AG04449 (cell line): ENCODE measurements around the gene SLC6A3.

Experiments used
- CTCF ChIA-PET: fragments of 350-600 bp; formaldehyde crosslinking; extraction: SDS; loops from one replicate; lab custom pipeline; 2021; ENCODE audit warnings: antibody characterized with exemption; lab: Yijun Ruan, JAX
- POLR2A ChIA-PET: fragments of 400-600, 350-600 bp; formaldehyde crosslinking; extraction: SDS; loops from one replicate; lab custom pipeline; 2020; ENCODE audit warnings: antibody characterized with exemption, inconsistent platforms; lab: Yijun Ruan, JAX
- DNase-seq: peaks from one replicate; pipeline ENCODE4 v3.0.0-alpha.2; 2010; ENCODE audit warnings: low read depth, low spot score
- H3K4me3 ChIP-seq: 2 replicates; pipeline ENCODE4 v1.5.1; 2011; ENCODE audit warnings: low read depth, mild to moderate bottlenecking, control low read depth, low read length
- TF ChIP-seq, protein P1 (sequence below): IDR thresholded peaks from one replicate; pipeline ENCODE4 v1.5.1; 2011; ENCODE audit warnings: mild to moderate bottlenecking, moderate library complexity, low read length, control low read depth, inconsistent platforms; ENCODE audit not compliant: insufficient read depth; ENCODE audit errors: missing control alignments

The SLC6A3 gene

DNA sequence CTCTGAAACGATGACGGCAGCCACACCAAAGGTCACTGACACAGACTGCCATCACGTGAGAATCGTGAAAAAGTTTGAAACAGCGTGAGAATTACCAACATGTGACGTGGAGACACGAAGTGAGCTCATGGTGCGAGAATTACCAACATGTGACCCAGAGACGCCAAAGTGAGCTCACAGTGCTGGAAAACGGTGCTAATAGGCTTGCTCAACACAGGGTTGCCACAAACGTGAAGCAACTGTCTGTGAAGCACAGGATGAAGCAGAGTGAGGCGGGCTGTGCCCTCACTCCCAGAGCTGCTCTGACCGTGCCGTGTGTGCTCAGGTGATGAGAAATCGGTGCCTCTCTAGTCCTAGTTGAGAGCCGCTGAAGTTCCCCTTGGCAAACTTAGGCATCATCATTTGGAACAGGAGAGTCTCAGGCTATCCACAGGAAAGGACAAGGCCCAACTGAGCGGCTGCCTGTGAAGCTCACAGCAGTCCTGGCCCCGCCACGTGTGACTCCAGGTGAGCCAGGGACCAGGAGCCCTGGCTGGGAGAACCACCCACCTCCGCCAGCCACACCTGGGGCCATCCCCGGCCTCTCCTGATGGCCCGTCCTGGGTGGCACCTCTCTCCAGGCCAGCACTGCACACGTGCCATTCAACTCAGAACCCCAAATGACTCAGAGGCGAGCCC is 29.8 kb upstream of the SLC6A3 start:
- ChIA-PET POLR2A (no interaction called here), CTCF (interaction anchor here (0.7 to 2.1 kb wide), 3 partner anchors 9 to 170 kb away, joined by 3 to 7 read pairs (median 3); no protein-coding TSS in a partner anchor)
- no peak for DNase-seq
- TF ChIP-seq, protein P1, sequence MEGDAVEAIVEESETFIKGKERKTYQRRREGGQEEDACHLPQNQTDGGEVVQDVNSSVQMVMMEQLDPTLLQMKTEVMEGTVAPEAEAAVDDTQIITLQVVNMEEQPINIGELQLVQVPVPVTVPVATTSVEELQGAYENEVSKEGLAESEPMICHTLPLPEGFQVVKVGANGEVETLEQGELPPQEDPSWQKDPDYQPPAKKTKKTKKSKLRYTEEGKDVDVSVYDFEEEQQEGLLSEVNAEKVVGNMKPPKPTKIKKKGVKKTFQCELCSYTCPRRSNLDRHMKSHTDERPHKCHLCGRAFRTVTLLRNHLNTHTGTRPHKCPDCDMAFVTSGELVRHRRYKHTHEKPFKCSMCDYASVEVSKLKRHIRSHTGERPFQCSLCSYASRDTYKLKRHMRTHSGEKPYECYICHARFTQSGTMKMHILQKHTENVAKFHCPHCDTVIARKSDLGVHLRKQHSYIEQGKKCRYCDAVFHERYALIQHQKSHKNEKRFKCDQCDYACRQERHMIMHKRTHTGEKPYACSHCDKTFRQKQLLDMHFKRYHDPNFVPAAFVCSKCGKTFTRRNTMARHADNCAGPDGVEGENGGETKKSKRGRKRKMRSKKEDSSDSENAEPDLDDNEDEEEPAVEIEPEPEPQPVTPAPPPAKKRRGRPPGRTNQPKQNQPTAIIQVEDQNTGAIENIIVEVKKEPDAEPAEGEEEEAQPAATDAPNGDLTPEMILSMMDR, result no peak
- no peak overlapping the region for H3K4me3 ChIP-seq

DNA sequence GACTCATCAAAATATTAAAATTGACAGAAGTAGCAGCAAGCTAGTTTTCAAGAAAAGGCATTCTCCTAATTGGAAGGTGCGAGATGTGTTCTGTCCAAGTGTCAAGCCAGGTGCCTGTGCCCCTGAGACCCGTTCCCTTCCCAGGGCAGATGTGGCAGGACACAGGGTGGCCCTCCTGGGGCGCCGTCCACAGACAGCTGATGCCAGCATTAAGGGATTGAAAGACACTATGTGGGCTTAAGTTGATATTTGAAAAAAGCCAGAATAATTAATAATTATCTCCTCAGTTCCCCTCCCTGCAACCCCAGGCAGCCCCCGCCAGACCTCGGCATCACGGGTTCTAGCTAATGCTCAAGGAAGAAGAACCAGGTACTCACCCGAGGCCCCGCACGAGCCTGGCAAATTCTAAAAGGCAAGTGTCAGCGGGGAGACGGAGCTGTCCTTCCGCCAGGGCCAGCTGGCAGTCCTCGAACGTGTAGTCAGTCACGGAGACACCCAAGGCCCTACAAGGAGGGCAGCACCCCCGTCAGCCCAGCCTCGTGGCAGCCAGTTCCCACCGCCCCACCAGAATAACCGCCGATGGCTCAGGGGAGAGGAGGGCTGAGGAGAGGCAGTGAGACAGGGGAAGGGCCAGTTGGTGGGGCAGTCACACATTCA is 29.1 kb upstream of the SLC6A3 start:
- DNase-seq, result no peak
- ChIA-PET CTCF (interaction anchor here (0.7 to 2.1 kb wide), 3 partner anchors 10 to 171 kb away, joined by 3 to 7 read pairs (median 3); no protein-coding TSS in a partner anchor), POLR2A (no interaction called here)
- TF ChIP-seq, protein P1, result no peak
- H3K4me3 ChIP-seq, result no peak overlapping the region

DNA sequence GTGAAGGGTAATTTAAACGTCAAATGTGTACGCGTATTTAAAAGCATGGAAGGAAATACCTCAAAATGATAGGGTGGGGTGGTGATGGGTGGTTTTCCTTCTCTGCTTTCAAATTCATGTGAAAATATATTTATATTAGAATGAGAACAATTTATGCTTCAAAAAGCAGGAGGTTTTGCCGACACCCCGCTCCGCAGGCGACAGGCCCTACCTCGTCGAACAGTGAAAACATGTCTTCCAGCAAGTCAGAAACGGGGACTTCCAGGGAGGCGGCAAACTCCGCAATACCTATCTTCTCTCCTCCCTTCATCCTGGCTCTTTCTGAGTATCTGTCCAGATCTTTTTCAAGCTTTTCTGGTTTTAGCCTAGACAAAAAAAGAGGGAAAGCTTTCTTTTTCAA is 28.5 kb upstream of the SLC6A3 start:
- CTCF ChIA-PET, result interaction anchor here (2.1 kb wide), 1 partner anchor 11 kb away, joined by 7 read pairs; no protein-coding TSS in a partner anchor
- DNase-seq, result no peak
- POLR2A ChIA-PET, result no interaction called here
- TF ChIP-seq, protein P1, result no peak
- H3K4me3 ChIP-seq, result no peak overlapping the region

DNA sequence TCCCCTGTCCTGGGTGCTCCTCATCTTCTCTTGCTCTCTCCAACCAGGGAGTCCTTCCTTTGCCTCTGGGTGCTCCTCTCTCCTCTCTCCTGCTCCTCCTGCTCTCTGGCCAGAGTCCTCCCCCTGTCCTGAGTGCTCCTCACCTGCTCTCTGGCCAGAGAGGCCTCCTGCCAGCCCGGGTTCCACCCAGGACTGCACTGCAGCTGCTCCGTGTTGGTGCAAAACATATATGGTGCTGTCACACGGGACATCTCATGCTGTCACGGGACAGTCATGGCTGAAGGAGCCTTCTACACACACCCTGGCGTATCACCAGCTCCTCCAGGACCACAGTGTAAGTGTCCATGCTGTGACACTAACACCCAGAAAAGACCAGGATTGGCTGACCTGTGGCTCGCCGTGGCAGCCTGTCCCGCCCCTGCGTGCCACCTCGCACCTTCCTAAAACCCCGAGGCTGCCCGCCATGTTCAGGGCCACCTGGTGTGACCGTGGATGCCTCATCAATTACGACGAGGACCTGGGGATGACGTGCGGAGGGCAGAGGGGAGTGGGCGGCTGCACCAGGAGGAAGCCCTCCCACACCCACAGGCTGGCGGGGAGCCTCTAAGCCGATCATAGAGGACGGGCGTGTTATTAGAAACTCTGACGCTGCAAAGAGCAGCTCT is 27.9 kb upstream of the SLC6A3 start:
- TF ChIP-seq, protein P1, result no peak
- no peak for DNase-seq
- POLR2A ChIA-PET, result no interaction called here
- no peak overlapping the region for H3K4me3 ChIP-seq
- CTCF ChIA-PET, result no interaction called here

DNA sequence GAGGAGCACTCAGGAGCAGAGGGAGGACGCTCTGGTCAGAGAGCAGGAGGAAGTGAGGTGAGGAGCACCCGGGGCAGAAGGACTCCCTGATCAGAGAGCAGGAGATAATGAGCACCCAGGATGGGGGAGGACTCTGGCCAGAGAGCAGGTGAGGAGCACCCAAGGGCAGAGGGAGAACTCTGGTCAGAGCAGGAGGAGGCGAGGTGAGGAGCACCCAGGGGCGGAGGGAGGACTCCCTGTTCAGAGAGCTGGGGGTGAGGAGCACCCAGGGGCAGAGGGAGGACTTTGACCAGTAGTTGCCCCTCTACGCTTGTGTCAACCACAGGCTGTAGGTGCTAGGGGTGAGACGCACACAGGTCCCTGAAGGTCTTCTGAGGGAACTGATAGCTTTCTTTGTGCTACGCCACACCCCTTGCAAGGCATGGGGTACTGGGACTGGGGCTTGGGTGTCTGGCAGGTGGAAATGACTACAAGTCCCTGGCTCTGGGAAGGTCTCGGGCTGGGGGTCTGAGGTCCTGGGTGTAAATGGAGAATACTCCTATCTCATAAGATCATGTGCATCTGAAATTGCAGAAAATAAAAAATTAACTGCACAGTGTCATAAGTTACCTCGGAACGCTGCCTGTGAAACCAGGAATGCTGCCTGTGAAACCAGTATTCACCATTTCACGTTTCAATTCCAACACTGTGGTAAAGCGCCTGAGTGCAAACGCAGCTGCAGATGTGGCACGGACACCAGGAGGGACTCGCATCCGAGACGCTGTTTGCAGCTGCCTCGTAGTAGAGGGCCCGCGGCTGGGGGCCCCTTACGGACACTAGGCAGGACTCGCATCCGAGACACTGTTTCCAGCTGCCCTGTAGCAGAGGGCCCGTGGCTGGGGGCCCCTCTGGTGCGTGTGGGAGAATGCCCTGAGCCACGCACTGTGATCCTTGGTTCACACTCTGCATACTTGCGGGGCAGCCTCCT is 27.0 kb upstream of the SLC6A3 start:
- CTCF ChIA-PET, result no interaction called here
- TF ChIP-seq, protein P1, result no peak
- no peak overlapping the region for H3K4me3 ChIP-seq
- no peak for DNase-seq
- POLR2A ChIA-PET, result no interaction called here
